ENCODE data around the gene KIFC3. TPM values are rescaled to one million over a fixed set of nuclear protein-coding genes. Genes with fewer than 3 reads are reported as not detected.

The KIFC3 gene
- total RNA-seq, 1 donor from 2014 or later = 96.9 TPM

GRCh38 chr16:57722651-57723050 lies 79.6 kb downstream of the KIFC3 start:
- Histone ChIP-seq H3K4me1 (ENCODE audit: insufficient read depth, low read length) (no peaks in the 10 kb centered on the region), H2AFZ (ENCODE audit: low read depth, low read length) (no peak overlapping the region), H3K27ac (ENCODE audit: low read depth, low read length) (no peak overlapping the region), H3K9ac (ENCODE audit: low read length) (no peak overlapping the region), H3K79me2 (ENCODE audit: insufficient read depth, low read length) (no peaks in the 10 kb centered on the region), H3K9me3 (ENCODE audit: insufficient read depth, low read depth, low read length) (no peaks in the 10 kb centered on the region), H3K36me3 (ENCODE audit: insufficient read depth, low read length) (no peaks in the 10 kb centered on the region), H3K27me3 (ENCODE audit: insufficient read depth, low read length) (no peaks in the 10 kb centered on the region), H3K4me3 (ENCODE audit: insufficient read depth, low read depth, low read length) (no peak overlapping the region), H3K4me2 (ENCODE audit: low read length) (no peak overlapping the region), H4K20me1 (ENCODE audit: insufficient read depth, low read length) (no peaks in the 10 kb centered on the region)
- Mint-ChIP-seq H3K27ac (ENCODE audit: unreplicated experiment) (no peak overlapping the region), H3K36me3 (ENCODE audit: low read depth, unreplicated experiment) (no peaks in the 10 kb centered on the region), H3K4me1 (ENCODE audit: low read depth, unreplicated experiment) (no peaks in the 10 kb centered on the region), H3K4me3 (ENCODE audit: unreplicated experiment) (no peak overlapping the region), H3K9me3 (ENCODE audit: unreplicated experiment) (no peaks in the 10 kb centered on the region), H3K27me3 (ENCODE audit: low read depth, unreplicated experiment) (peaks cover 17% of the 10 kb centered on the region)
- no peak for TF ChIP-seq CTCF (IDR thresholded peaks at IDR 0.05; ENCODE audit: insufficient read depth, low read depth, low read length)
- no peak for TF ChIP-seq EZH2 (IDR thresholded peaks at IDR 0.05; ENCODE audit: insufficient read depth, low read length)
- DNase-seq (ENCODE audit: low read depth) (no peak), FAIRE-seq (no peak)

- no peak for DNase-seq (ENCODE audit: low read depth)
- no peak overlapping the region for H3K4me3 Mint-ChIP-seq (ENCODE audit: unreplicated experiment)
- no peaks in the 10 kb centered on the region for H3K27me3 ChIP-seq (ENCODE audit: insufficient read depth, low read length)
- H3K36me3 ChIP-seq (ENCODE audit: insufficient read depth, low read length) = no peaks in the 10 kb centered on the region
- no peak overlapping the region for H2AFZ ChIP-seq (ENCODE audit: low read depth, low read length)
- H3K4me1 ChIP-seq (ENCODE audit: insufficient read depth, low read length) = no peaks in the 10 kb centered on the region
- H3K9me3 Mint-ChIP-seq (ENCODE audit: unreplicated experiment) = no peaks in the 10 kb centered on the region
- no peak overlapping the region for H3K9ac ChIP-seq (ENCODE audit: low read length)
- H3K4me2 ChIP-seq (ENCODE audit: low read length) = no peak overlapping the region
- no peaks in the 10 kb centered on the region for H3K36me3 Mint-ChIP-seq (ENCODE audit: low read depth, unreplicated experiment)
- no peaks in the 10 kb centered on the region for H4K20me1 ChIP-seq (ENCODE audit: insufficient read depth, low read length)
- no peak for FAIRE-seq
- H3K27ac Mint-ChIP-seq (ENCODE audit: unreplicated experiment) = no peak overlapping the region
- no peaks in the 10 kb centered on the region for H3K79me2 ChIP-seq (ENCODE audit: insufficient read depth, low read length)
- no peaks in the 10 kb centered on the region for H3K4me1 Mint-ChIP-seq (ENCODE audit: low read depth, unreplicated experiment)
- H3K4me3 ChIP-seq (ENCODE audit: insufficient read depth, low read depth, low read length) = no peak overlapping the region
- peaks cover 17% of the 10 kb centered on the region for H3K27me3 Mint-ChIP-seq (ENCODE audit: low read depth, unreplicated experiment)
- H3K27ac ChIP-seq (ENCODE audit: low read depth, low read length) = no peak overlapping the region
- no peak for TF ChIP-seq CTCF (IDR thresholded peaks at IDR 0.05; ENCODE audit: insufficient read depth, low read depth, low read length)
- TF ChIP-seq EZH2 (IDR thresholded peaks at IDR 0.05; ENCODE audit: insufficient read depth, low read length) = no peak
- H3K9me3 ChIP-seq (ENCODE audit: insufficient read depth, low read depth, low read length) = no peaks in the 10 kb centered on the region
Measured at GRCh38 chr16:57722210-57722499, 80.1 kb downstream of the KIFC3 start.

GRCh38 chr16:57721356-57722209 lies 80.7 kb downstream of the KIFC3 start:
- no peak for FAIRE-seq
- no peak overlapping the region for H3K27ac Mint-ChIP-seq (ENCODE audit: unreplicated experiment)

More at GRCh38 chr16:57721356-57722209, 80.7 kb downstream of the KIFC3 start:
- no peaks in the 10 kb centered on the region for H3K36me3 ChIP-seq (ENCODE audit: insufficient read depth, low read length)
- H3K4me1 ChIP-seq (ENCODE audit: insufficient read depth, low read length) = no peaks in the 10 kb centered on the region
- H3K4me3 ChIP-seq (ENCODE audit: insufficient read depth, low read depth, low read length) = no peak overlapping the region
- H3K79me2 ChIP-seq (ENCODE audit: insufficient read depth, low read length) = no peaks in the 10 kb centered on the region
- Mint-ChIP-seq H3K9me3 (ENCODE audit: unreplicated experiment) (no peaks in the 10 kb centered on the region), H3K27me3 (ENCODE audit: low read depth, unreplicated experiment) (peaks cover 21% of the 10 kb centered on the region), H3K4me3 (ENCODE audit: unreplicated experiment) (no peak overlapping the region), H3K4me1 (ENCODE audit: low read depth, unreplicated experiment) (no peaks in the 10 kb centered on the region), H3K36me3 (ENCODE audit: low read depth, unreplicated experiment) (no peaks in the 10 kb centered on the region)
- DNase-seq (ENCODE audit: low read depth) = no peak
- no peaks in the 10 kb centered on the region for H4K20me1 ChIP-seq (ENCODE audit: insufficient read depth, low read length)
- no peak overlapping the region for H3K4me2 ChIP-seq (ENCODE audit: low read length)
- no peaks in the 10 kb centered on the region for H3K27me3 ChIP-seq (ENCODE audit: insufficient read depth, low read length)
- no peak for TF ChIP-seq EZH2 (IDR thresholded peaks at IDR 0.05; ENCODE audit: insufficient read depth, low read length)
- TF ChIP-seq CTCF (IDR thresholded peaks at IDR 0.05; ENCODE audit: insufficient read depth, low read depth, low read length) = no peak
- H3K9me3 ChIP-seq (ENCODE audit: insufficient read depth, low read depth, low read length) = no peaks in the 10 kb centered on the region
- no peak overlapping the region for H3K27ac ChIP-seq (ENCODE audit: low read depth, low read length)
- no peak overlapping the region for H3K9ac ChIP-seq (ENCODE audit: low read length)
- no peak overlapping the region for H2AFZ ChIP-seq (ENCODE audit: low read depth, low read length)
